DMS114 treated with DMSO at 0.1 percent for 48 hours (cell line): Measurements from ENCODE around the gene FYN.

Source experiments
- DNase-seq: peaks from one replicate; lab custom pipeline; 2025; ENCODE audit not compliant: unreplicated experiment; lab: John Stamatoyannopoulos, UW

The FYN gene

DNA sequence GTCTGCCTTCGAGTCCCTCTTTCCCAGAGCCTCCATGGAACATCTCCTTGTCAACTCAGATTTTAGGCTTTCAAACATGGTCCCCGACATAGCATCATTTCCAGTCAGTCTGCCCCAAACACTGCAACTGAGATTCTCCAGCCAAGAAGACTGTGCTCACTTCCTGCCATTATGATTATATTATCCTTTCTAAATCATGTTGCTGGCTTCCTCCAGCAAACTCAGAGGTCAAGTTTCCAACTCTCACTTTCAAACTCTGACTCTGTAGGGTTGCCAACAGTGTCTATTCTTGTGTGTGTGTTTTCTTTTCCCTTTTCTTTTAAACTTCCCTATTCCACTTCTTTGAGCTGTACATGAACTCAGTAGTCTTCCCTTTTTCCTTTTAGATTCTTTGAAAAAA lies 206.4 kb downstream of the FYN start:
- no peak for DNase-seq

DNA sequence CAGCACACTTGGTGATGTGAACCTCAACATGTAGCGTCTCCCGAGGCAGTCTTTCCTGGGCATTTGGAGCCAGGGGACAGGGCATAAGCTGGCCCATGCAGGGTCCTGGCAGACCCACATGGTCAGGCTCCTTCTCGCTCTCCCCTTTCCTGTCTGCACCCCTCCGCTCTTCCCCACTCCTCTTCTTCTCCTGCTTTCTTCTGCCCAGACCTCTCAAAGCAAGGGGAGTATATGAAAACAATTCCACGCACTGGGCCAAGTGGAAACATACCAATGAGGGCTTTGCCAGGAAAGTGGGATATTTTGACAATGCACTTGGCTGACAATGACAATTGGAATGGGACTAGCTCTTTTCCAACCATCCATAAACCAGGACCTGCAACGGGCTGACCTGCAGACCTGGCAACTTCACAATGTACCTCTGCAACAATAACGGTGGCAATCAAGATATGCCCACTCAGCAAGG lies 208.7 kb downstream of the FYN start:
- DNase-seq: no peak

DNA sequence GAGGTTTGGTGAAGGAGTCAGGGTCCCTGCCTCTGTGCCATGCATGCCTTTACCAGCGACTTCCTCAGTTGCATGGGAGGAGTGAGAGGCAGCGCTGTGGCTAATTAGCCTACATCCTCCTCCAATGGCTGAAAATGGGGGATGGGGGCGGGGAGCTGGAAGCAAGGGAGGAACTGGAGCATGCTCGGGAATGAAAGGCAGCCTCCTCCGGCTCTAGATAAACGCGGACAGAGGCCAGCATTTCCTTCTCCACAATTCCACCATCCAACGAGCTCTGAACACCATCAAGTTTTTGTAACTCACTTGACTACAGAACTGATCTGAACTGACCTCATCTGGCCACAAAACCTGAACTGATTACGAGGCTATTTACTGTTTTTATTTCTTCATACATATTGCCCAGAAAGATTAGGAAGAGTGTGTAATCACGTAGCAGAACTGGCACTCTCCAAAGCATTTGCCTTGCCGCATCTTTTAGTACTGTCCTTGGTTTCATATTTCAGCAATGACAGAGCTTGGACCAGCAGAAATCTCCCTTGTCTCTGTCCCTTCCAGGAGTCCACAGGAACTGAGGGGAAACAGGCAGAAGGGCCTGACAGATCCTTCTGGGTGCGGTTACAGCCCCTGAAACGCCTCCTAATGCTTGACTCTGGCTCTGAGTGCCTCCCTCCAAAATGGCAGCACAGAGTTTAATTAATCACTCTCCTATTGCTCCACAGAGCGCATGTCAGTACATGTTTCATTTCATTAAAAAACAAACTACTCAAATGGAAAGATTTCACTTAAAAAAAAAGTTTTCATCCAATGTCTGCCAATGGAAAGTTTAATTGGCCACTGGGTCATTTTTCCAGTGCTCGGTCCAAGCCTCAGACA lies 209.3 kb downstream of the FYN start:
- DNase-seq: no peak

DNA sequence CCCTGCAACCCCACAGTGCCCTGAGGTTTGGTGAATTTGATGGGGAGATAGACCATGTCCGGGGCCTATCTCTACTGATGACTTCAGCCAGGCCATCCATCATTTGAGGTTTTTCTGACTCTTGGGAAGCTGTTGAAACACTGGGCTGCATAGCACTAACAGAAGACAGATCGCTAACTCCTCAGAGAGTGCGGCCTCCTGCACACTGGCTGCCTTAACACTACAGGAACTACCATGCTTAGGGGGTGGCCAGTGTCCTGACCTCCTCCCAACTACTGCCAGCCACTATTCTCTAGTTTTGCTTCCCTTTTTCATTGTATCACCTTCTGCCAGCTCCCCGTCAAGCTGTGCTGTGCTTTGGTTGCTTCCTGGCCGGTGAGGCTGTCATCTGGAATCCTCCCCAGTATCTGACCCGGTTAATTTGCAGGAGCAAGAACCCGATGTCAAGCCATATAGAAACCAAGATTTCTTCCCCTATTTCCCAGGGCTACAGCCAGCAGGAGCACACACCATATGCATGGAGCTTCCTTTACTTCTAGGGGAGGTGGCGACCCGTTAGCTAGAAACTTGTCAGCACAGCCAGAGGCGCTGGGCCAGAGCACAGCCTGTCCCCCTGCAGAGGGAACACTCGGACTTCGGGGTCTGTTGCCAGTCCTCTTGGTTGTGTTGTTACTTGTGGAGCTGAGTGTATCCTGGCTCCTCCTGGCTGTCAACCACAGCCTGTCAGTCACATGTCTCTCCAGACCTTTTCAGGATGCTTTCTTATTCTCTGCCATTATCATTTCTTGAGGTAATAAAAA lies 210.3 kb downstream of the FYN start:
- no peak for DNase-seq

DNA sequence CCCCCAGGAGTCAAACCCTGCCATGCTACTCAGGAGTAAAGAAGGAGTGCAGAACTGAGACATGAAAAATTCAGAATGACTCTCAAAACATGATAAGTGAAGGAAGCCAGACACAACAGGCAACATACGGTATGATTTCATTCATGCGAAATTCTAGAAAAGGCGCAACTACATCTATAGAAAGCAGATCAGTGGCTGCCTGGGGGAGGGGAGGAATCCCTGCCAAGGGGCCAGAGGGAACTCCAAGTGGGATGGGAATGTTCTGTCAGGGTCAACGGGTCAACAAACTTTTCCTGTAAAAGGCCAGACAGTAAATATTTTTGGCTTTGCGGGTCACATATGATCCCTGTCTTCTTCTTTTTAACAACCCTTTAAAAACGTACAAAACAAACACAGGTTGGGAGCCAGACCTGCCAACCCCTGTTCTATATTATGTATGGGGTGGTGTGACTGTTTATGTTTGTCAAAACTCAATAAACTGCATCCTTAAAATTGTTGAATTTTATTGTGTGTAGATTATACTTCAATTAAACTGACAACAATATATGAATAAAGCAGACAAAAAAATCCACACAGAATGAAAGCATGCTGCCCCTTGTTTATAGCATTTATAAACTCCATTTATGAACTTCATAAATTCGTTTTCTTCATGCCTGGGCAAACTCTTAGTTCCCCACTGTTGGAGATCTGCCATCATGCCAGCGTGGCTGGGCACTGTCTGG lies 211.0 kb downstream of the FYN start:
- no peak for DNase-seq

DNA sequence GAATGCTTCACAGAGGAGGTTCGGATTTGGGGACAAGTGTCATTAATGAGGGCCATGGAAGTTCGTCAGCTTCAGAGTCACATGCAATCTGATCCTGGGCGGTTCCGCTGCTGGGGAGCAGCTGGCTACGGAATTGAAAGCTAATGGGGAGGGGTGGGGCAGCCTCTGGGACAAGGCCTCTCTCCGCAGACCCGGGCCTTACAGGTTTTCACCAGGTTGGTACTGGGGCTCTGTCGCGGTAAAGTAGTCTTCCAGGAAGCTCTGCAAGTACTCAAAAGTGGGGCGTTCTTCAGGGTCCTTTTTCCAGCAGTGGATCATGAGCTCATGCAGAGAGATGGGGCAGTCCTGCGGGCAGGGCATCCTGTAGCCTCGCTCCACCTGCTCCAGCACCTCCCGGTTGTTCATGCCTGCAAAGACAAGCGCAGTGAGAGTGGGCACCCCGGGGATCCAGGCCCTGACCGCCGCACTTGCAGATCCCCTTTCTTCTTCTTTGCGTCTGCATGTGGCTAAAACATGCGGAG lies 211.7 kb downstream of the FYN start:
- DNase-seq: no peak

DNA sequence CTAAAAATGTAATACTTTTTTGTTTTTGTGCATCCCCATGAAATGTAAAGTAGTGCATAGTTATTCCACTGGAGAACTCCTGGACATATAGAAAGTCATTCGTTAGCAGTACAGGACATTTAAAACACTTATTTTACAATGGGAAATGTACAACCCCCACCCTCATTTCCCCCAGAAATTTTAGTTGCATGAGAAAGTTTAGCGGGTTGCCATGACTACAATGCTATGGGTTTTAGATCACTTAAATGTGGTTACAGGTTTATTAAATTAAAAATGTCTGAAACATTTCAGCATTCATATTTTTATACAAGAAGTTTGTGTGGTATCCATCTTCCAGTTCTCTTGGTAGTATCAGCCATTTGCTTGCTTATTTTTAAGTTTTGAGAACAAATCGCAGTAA lies 212.7 kb downstream of the FYN start:
- no peak for DNase-seq

DNA sequence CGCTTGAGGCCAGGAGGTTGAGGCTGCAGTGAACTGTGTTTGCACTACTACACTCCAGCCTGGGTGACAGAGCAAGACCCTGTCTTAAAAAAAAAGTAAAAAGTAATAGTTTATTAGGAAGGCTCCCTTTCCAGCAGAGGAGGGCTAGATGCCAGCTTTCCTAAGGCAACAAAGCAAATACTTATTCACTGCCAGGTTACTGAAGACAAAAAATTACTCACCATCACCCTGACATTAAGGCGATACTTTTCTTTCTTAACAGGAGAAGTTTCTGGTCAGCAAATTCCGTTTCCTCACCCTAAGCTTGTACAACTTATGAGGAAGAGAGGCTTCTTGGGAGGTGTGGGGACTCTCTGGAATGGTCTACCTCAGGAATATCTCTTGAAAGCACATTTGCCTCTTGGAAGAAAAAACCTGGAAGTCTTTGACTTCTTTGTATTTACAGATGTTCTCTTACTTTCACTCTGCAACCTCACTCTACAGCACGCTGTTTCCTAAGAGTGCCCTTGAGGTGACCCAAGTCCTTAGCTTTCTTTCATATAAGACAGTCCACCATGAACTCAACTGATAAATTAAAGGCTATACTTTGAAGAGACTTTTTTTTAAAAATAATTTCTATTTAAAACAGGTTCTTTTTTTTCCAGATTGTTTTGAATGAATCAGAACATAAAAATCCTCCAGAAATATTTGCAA lies 214.6 kb downstream of the FYN start:
- DNase-seq: no peak

DNA sequence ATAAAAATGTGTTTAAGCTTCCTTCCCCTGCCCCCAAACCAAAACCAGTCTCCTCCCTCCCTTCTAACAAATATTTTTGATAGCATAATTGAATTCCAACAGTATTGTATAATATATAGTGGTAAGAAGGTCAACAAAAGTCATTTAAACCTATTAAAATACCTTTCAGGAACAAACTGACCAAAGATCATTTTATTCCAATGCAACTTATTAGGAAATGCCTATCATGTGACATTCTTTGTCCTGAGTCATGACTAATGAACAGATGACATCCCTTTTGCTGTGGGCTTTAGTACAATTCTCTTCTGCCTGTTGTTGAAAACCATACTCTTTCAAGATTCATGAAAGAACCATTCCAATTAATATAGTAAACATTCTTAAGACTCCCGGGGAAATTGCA lies 216.1 kb downstream of the FYN start:
- DNase-seq: no peak

DNA sequence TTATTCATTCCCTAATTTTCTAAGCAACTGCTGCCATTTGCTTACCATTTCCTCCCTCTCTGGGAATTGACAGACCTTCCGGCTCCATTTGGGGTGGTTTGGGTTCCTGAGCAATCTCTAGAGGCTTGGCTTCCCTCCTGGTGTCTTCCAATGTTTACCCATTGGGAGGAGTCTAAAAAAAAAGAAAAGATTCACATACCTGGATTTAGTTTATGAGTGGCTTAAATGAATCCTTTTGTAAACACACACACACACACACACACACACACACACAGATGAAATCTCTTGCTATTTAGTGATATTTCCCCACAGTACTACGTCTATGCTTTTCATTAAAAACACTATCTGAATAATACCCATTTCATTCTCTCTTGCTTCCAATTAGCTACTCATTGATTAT lies 219.3 kb downstream of the FYN start:
- no peak for DNase-seq

DNA sequence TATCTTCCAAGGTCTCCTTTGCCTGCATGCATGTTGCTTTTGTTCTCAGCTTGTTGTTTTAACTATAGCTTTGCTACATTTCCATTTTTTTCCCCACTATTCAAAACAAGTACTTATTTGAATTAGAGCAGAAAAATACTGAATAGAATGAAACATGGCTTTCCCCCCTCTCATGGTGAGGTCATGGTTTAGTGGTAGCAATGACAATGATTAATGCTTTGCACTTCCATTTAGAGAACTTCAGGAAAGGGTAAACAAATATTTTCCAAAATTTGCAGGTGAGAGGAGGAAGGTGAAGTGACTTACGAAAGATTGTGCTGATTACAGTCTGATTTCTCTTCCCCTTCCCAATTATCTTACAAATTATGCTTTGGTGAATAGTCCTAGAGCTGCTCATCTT lies 219.8 kb downstream of the FYN start:
- no peak for DNase-seq

DNA sequence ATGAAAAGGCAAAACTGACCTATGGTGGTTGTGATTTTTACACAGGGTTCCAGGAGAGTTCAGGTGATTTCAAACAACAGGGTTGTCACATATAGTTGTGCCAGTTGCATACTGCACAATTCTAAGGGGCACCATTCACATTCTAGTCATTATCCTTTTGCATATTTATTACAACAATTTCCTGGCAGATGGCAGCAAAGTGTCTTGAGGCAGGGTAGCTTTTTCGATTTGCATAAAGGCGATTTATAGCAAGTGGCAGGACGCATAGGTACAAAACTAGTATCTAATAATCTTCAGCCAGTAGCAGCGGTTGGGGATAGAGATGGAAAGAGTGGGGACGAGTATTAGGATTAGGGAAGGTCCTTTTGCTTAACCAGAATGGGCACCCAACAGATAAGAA lies 221.1 kb downstream of the FYN start:
- no peak for DNase-seq

DNA sequence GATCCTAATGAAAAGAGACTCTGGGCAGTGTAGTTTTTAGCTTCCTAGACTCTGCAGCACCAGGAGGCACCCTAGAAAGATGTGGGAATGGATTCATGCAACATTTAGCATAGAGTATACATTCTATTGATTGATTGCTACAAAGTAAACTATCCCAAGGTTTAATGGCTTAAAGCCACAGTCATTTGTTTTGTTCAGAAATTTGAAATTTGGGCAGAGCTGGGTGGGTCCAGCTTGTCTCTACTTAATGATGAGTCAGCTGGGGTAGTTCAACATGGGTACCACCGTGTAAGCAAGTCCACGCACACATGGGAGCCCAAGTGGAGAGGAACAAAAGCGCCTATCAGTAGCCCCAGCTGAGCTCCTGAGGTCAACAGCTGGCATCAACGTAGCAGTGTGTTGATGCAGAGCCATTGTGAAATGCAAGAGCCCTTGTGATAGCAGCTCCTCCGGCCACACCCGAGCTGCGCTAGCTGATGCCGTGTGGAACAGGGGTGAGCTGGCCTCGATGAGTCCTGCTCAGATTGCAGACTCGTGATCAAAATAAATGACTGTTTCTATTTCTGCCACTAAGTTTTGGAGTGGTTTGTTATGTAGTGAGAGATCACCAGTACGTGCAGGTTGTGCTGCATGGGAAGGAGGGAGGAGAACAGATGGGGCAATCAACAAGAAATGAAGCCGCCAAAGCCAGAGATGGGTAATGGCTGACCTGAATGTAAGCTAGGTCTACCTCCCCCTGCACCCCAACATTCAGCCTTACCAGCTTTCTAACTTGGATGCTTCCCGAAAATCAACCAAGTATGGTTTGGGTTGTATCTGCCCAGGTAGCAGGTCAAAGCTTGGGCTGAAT lies 221.8 kb downstream of the FYN start:
- no peak for DNase-seq

DNA sequence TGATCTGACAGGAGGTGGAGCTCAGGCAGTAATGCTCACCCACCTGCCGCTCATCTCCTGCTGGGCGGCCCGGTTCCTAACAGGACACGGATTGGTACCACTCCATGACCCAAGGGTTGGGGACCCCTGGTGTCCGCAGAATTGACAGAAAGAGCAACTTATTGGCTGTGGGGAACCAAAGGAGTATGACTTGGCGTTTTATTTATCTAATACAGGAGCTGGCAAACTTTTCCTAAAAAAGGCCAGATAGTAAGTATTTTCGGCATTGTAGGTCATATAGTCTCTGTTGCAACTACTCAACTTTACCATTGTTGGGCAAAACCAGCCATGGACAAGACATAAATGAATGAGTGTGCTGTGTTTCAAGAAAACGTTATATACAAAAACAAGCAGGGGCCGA lies 223.2 kb downstream of the FYN start:
- no peak for DNase-seq

DNA sequence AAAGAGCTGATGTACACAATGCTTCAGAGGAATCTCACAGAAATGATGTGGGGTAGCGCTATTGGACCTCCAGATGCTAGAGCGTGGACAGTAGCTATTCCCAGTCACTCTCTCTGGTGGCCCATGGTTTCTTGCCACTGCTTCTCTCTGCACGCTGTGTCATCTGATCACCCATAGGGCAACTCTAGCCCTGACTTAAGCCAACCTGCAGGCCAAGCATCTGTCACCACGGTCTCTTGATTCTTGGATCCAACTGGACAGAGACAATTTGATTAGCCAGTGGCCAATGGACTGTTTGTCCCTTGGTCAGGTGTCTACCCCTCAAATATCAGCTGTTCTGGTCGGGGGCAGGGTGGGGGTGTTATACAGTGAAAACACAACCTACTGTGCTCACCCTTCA lies 225.2 kb downstream of the FYN start:
- DNase-seq: no peak

DNA sequence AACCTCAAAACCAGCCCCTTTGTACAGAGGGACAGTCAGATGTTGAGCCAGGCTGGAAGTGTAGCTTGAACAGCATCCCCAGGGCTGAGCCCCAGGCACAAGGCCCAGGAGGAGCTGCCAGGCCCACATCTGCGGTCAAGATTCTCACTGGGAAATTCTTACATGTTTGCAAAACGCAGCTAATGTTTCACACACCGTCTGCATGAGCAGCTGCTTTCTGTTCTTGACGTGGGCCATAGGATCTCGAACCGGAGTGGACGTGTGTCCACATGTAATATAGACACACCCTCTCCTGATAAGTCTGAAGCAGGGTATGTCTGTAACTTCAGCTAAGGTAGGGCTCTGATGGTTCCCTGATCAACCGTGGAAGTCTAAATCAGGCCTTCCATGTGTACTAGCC lies 226.3 kb downstream of the FYN start:
- no peak for DNase-seq

DNA sequence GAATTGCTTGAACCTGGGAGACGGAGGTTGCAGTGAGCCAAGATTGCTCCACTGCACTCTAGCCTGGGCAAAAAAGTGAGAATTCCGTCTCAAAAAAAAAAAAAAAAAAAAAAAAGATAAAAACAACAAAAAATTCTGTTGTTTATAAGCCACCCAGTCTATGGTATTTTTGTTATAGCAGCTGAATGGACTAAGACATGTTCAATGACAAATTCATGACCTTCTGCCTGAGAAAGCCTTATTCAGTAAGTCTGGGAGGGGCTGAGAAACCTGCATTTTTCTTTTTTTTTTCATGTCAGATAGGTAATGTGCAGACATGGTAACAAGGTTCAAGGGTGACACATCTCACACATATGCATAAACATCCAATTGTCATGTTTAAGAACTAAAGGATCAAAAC lies 227.2 kb downstream of the FYN start:
- DNase-seq: no peak

DNA sequence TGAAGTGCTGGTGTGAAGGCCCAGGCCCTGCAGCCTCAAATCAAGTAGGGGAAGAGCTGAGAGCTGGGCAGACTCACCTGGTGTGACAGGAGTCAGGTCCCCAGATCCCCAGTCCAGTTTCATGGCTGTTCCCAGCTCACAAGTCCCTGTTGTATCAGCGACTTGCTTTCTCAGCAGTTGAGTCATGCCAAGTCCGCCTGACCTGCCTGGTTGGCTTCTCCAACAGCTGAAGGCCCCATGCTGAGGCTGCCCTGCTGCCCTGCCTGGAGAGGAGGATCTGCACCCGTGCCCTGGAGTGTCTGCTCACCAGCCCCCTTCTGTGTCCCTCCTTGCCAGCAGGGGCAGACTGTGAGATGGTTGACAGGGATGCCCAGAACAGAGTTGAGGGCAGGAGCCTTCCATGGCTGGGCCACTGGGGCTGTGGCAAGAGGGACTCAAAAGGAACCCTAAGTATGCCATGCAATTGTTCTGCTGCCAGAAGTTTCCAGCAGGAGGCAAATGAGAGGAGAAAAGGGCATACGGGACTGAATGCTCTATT lies 228.3 kb downstream of the FYN start:
- no peak for DNase-seq

DNA sequence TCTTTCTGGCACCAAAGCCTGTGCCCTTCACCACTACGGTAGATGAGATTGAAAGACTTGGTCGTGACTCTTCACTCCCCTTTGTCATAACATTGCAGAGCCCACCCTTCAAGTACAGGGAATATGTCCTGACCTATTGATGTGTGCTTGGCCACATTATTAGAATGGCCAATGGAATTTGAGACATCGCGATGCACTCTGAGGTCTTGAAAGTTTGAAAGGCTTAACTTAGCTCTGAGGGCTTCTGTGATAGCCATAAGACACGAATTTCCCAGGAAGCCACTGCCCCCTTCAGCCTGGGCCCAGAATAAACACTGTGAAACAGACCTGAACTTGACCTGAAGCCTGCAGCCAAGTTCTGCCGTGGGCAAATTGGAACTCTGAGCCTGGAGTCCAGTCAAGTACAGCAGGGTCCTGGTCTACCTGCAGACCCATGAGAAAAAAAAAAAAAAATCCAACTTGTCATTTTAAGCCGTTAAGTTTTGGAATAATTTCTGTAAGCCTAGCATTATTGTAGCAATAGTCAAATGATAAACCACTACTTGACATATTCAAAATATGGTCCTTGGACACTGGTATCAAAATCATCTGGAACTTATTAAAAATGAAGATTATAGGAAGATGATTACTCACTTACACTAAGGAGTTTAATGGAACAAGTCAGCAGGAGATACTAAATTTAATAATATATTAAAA lies 230.6 kb downstream of the FYN start:
- DNase-seq: peak; percentile 22
